ENCODE results near the gene FNDC3B. TPM values are rescaled to one million over a fixed set of nuclear protein-coding genes. Genes with fewer than 3 reads are reported as not detected.

Gene FNDC3B
- total RNA-seq, 1 donor = 139 TPM

GRCh38 chr3:172002512-172003078, 36.8 kb upstream of the FNDC3B start:
- TF ChIP-seq CTCF (IDR thresholded peaks at IDR 0.05; ENCODE audit: insufficient read depth, low read length) = no peak
- DNase-seq (ENCODE audit: low read depth) = no peak

GRCh38 chr3:172003146-172003545, 36.2 kb upstream of the FNDC3B start:
- no peak overlapping the region for H3K4me3 ChIP-seq (ENCODE audit: low read depth, low read length)
- TF ChIP-seq CTCF (IDR thresholded peaks at IDR 0.05; ENCODE audit: insufficient read depth, low read length) = no peak
- DNase-seq (ENCODE audit: low read depth) = no peak

More at GRCh38 chr3:172002512-172003078, 36.8 kb upstream of the FNDC3B start:
- H3K4me3 ChIP-seq (ENCODE audit: low read depth, low read length) = no peak overlapping the region

- DNase-seq (ENCODE audit: low read depth) = no peak
- H3K4me3 ChIP-seq (ENCODE audit: low read depth, low read length) = no peak overlapping the region
- TF ChIP-seq CTCF (IDR thresholded peaks at IDR 0.05; ENCODE audit: insufficient read depth, low read length) = no peak
These were observed 32.4 kb upstream of the FNDC3B start for GRCh38 chr3:172007065-172007370.

- H3K4me3 ChIP-seq (ENCODE audit: low read depth, low read length) = no peak overlapping the region
- TF ChIP-seq CTCF (IDR thresholded peaks at IDR 0.05; ENCODE audit: insufficient read depth, low read length) = no peak
- DNase-seq (ENCODE audit: low read depth) = no peak
These were observed 29.6 kb upstream of the FNDC3B start for GRCh38 chr3:172009803-172010202.

GRCh38 chr3:172012775-172013174, 26.6 kb upstream of the FNDC3B start:
- DNase-seq (ENCODE audit: low read depth) = no peak
- H3K4me3 ChIP-seq (ENCODE audit: low read depth, low read length) = no peak overlapping the region
- no peak for TF ChIP-seq CTCF (IDR thresholded peaks at IDR 0.05; ENCODE audit: insufficient read depth, low read length)

- H3K4me3 ChIP-seq (ENCODE audit: low read depth, low read length) = no peak overlapping the region
- TF ChIP-seq CTCF (IDR thresholded peaks at IDR 0.05; ENCODE audit: insufficient read depth, low read length) = no peak
- DNase-seq (ENCODE audit: low read depth) = no peak
These were observed 25.2 kb upstream of the FNDC3B start for GRCh38 chr3:172014145-172014544.

- TF ChIP-seq CTCF (IDR thresholded peaks at IDR 0.05; ENCODE audit: insufficient read depth, low read length) = no peak
- no peak overlapping the region for H3K4me3 ChIP-seq (ENCODE audit: low read depth, low read length)
- DNase-seq (ENCODE audit: low read depth) = no peak
These were observed 21.0 kb upstream of the FNDC3B start for GRCh38 chr3:172018364-172018763.

Measured in fibroblast of the aortic adventitia (primary cell).